Caco-2 (cell line): ENCODE measurements around the gene PACS1. TPM values are rescaled to one million over a fixed set of nuclear protein-coding genes. Genes with fewer than 3 reads are reported as not detected.

Experiments
- BruUV-seq: library from RNA; stranded (reverse); fragments of 400-500 nt; replicated peaks from 2 replicates; lab custom pipeline; 2021; lab: Mats Ljungman, UMichigan
- CTCF ChIA-PET: fragments of 300-600 bp; sonication (Branson Sonifier 250); formaldehyde crosslinking; loops from one replicate; lab custom pipeline; 2022; ENCODE audit warnings: antibody characterized with exemption; lab: Charles Lee
- POLR2A ChIA-PET: fragments of 300-600 bp; sonication (Branson Sonifier 250); formaldehyde crosslinking; loops from one replicate; lab custom pipeline; 2022; ENCODE audit warnings: antibody characterized with exemption; lab: Charles Lee
- DNase-seq, 2 experiments: peaks; one replicate each; pipeline versions ENCODE4 v3.0.0 to v3.0.0-alpha.2; 2020 to 2022
- H3K27me3 ChIP-seq: replicated peaks from 2 replicates; pipeline ENCODE4 v1.6.0; 2011; ENCODE audit warnings: low read length; ENCODE audit not compliant: control insufficient read depth, insufficient read depth
- H3K36me3 ChIP-seq: 2 replicates; pipeline ENCODE4 v1.5.1; 2011; ENCODE audit warnings: low read length; ENCODE audit not compliant: control insufficient read depth, insufficient read depth
- H3K4me1 ChIP-seq: fragments of 250-450 bp; sonication (Bioruptor Pico); 2 replicates; pipeline ENCODE4 v1.5.1; 2020; ENCODE audit warnings: mild to moderate bottlenecking
- H3K4me3 ChIP-seq: 2 replicates; pipeline ENCODE4 v1.5.1; 2011; ENCODE audit warnings: low read depth, mild to moderate bottlenecking, control low read depth, low read length
- H3K9me3 ChIP-seq: fragments of 250-450 bp; sonication (Bioruptor Pico); 2 replicates; pipeline ENCODE4 v1.5.1; 2020; ENCODE audit warnings: mild to moderate bottlenecking, moderate library complexity
- H3K27ac Mint-ChIP-seq: one replicate; pipeline ENCODE4 v1.8.0; 2022; ENCODE audit warnings: mixed read lengths; ENCODE audit not compliant: unreplicated experiment
- H3K27me3 Mint-ChIP-seq: one replicate; pipeline ENCODE4 v1.8.0; 2022; ENCODE audit warnings: mixed read lengths; ENCODE audit not compliant: insufficient read depth, unreplicated experiment
- H3K36me3 Mint-ChIP-seq: one replicate; pipeline ENCODE4 v1.8.0; 2022; ENCODE audit warnings: mild to moderate bottlenecking, mixed read lengths; ENCODE audit not compliant: insufficient read depth, unreplicated experiment
- H3K4me1 Mint-ChIP-seq: one replicate; pipeline ENCODE4 v1.8.0; 2022; ENCODE audit warnings: low read depth, mixed read lengths; ENCODE audit not compliant: unreplicated experiment
- H3K4me3 Mint-ChIP-seq: one replicate; pipeline ENCODE4 v1.8.0; 2022; ENCODE audit warnings: mild to moderate bottlenecking, moderate library complexity, mixed read lengths; ENCODE audit not compliant: unreplicated experiment
- H3K9me3 Mint-ChIP-seq: one replicate; pipeline ENCODE4 v1.8.0; 2022; ENCODE audit warnings: mixed read lengths; ENCODE audit not compliant: unreplicated experiment
- CTCF ChIP-seq, 2 experiments: fragments of 200-600 bp in 1 of 2; IDR thresholded peaks; 1 replicate in 1 of 2; 2 replicates in 1 of 2; pipeline versions ENCODE4 v1.5.1 to v1.8.0; 2011 to 2022; ENCODE audit warnings: antibody characterized with exemption in 1 of 2, control low read depth in 1 of 2, inconsistent platforms in 1 of 2, low read depth in 1 of 2, low read length in 1 of 2, mild to moderate bottlenecking in 1 of 2, moderate library complexity in 1 of 2; ENCODE audit not compliant: insufficient read depth in 1 of 2, severe bottlenecking in 1 of 2, unreplicated experiment in 1 of 2
- intact Hi-C: fragments of 100-400 bp; cut with micrococcal nuclease; formaldehyde crosslinking; loops from one replicate; pipeline ENCODE4 v1.10.0; 2022; ENCODE audit not compliant: unreplicated experiment
- total RNA-seq: library from RNA; stranded (reverse); gene quantifications from 2 replicates; pipeline ENCODE4 v1.2.3, GENCODE V29; 2022

Gene PACS1
- total RNA-seq, 1 experiment from 2014 or later = 82.2 TPM

- ChIA-PET POLR2A (interaction anchor here (0.7 kb wide), 1 partner anchor 24 kb away, joined by 3 read pairs; no protein-coding TSS in a partner anchor), CTCF (no interaction called here)
- no TSS peak for BruUV-seq
- no peaks in the 10 kb centered on the region for H3K9me3 Mint-ChIP-seq
- Histone ChIP-seq H3K36me3 (no peaks in the 10 kb centered on the region), H3K4me1 (no peaks in the 10 kb centered on the region), H3K27me3 (no peaks in the 10 kb centered on the region), H3K9me3 (no peaks in the 10 kb centered on the region), H3K4me3 (no peak overlapping the region)
- H3K4me3 Mint-ChIP-seq = no peak overlapping the region
- TF ChIP-seq CTCF (IDR thresholded peaks at IDR 0.05; ENCODE audit: insufficient read depth in 1 of 2, low read depth in 1 of 2, low read length in 1 of 2, severe bottlenecking in 1 of 2, unreplicated experiment in 1 of 2) = no peak
- no peak for DNase-seq
- H3K4me1 Mint-ChIP-seq = peaks cover 7% of the 10 kb centered on the region
- H3K36me3 Mint-ChIP-seq = peaks cover 59% of the 10 kb centered on the region
- intact Hi-C loops = no loop called here
- H3K27ac Mint-ChIP-seq = no peak overlapping the region
- no peaks in the 10 kb centered on the region for H3K27me3 Mint-ChIP-seq
Measured at GRCh38 chr11:66247295-66247694, 177.2 kb downstream of the PACS1 start.

GRCh38 chr11:66247801-66248200, 177.7 kb downstream of the PACS1 start:
- BruUV-seq = no TSS peak
- H3K4me3 Mint-ChIP-seq = no peak overlapping the region
- intact Hi-C loops = no loop called here
- H3K4me1 Mint-ChIP-seq = peaks cover 7% of the 10 kb centered on the region
- DNase-seq = no peak
- ChIA-PET POLR2A (interaction anchor here (0.7 kb wide), 1 partner anchor 25 kb away, joined by 3 read pairs; no protein-coding TSS in a partner anchor), CTCF (no interaction called here)
- Histone ChIP-seq H3K4me1 (no peaks in the 10 kb centered on the region), H3K4me3 (no peak overlapping the region), H3K27me3 (no peaks in the 10 kb centered on the region), H3K9me3 (no peaks in the 10 kb centered on the region), H3K36me3 (no peaks in the 10 kb centered on the region)
- H3K36me3 Mint-ChIP-seq = peaks cover 59% of the 10 kb centered on the region
- H3K9me3 Mint-ChIP-seq = no peaks in the 10 kb centered on the region
- no peaks in the 10 kb centered on the region for H3K27me3 Mint-ChIP-seq
- no peak overlapping the region for H3K27ac Mint-ChIP-seq
- TF ChIP-seq CTCF (IDR thresholded peaks at IDR 0.05; ENCODE audit: insufficient read depth in 1 of 2, low read depth in 1 of 2, low read length in 1 of 2, severe bottlenecking in 1 of 2, unreplicated experiment in 1 of 2) = no peak

GRCh38 chr11:66248903-66249302, 178.8 kb downstream of the PACS1 start:
- Mint-ChIP-seq H3K4me3 (no peak overlapping the region), H3K27me3 (no peaks in the 10 kb centered on the region), H3K27ac (no peak overlapping the region), H3K36me3 (peaks cover 59% of the 10 kb centered on the region), H3K4me1 (peaks cover 7% of the 10 kb centered on the region), H3K9me3 (no peaks in the 10 kb centered on the region)
- H3K4me1 ChIP-seq = no peaks in the 10 kb centered on the region
- BruUV-seq = no TSS peak
- intact Hi-C loops = no loop called here
- TF ChIP-seq CTCF (IDR thresholded peaks at IDR 0.05; ENCODE audit: insufficient read depth in 1 of 2, low read depth in 1 of 2, low read length in 1 of 2, severe bottlenecking in 1 of 2, unreplicated experiment in 1 of 2) = no peak
- no peak overlapping the region for H3K4me3 ChIP-seq
- H3K9me3 ChIP-seq = no peaks in the 10 kb centered on the region
- no peak for DNase-seq
- ChIA-PET CTCF (no interaction called here), POLR2A (no interaction called here)
- H3K27me3 ChIP-seq = no peaks in the 10 kb centered on the region
- no peaks in the 10 kb centered on the region for H3K36me3 ChIP-seq
